HEK293T (cell line): ENCODE data around the gene PLCH2.

ENCODE experiments used
- CTCF ChIA-PET: fragments of 350-600 bp; formaldehyde crosslinking; extraction: SDS; loops from one replicate; lab custom pipeline; 2021; ENCODE audit warnings: antibody characterized with exemption, inconsistent platforms; lab: Yijun Ruan, JAX
- POLR2A ChIA-PET: fragments of 350-600 bp; formaldehyde crosslinking; extraction: SDS; loops from one replicate; lab custom pipeline; 2020; ENCODE audit warnings: antibody characterized with exemption, inconsistent platforms; lab: Yijun Ruan, JAX
- DNase-seq: peaks from one replicate; pipeline ENCODE4 v3.0.0; 2012; ENCODE audit warnings: mixed read lengths; ENCODE audit errors: extremely low spot score
- ARNT ChIP-seq: fragments of 450-650 bp; IDR thresholded peaks from 2 replicates; pipeline ENCODE4 v1.6.1; 2017; ENCODE audit warnings: mild to moderate bottlenecking
- BHLHE40 ChIP-seq: fragments of 450-650 bp; IDR thresholded peaks from 2 replicates; pipeline ENCODE4 v1.6.1; 2016; ENCODE audit warnings: mild to moderate bottlenecking, moderate library complexity, borderline replicate concordance
- CTBP1 ChIP-seq: fragments of 450-650 bp; IDR thresholded peaks from 2 replicates; pipeline ENCODE4 v1.6.1; 2016; ENCODE audit warnings: borderline replicate concordance
- ELF4 ChIP-seq: fragments of 450-650 bp; IDR thresholded peaks from 2 replicates; pipeline ENCODE4 v1.6.1; 2017; ENCODE audit warnings: antibody characterized with exemption
- FOXA1 ChIP-seq: fragments of 450-650 bp; IDR thresholded peaks from 2 replicates; pipeline ENCODE4 v1.6.1; 2016; ENCODE audit warnings: mild to moderate bottlenecking
- FOXK2 ChIP-seq: fragments of 450-650 bp; IDR thresholded peaks from 2 replicates; pipeline ENCODE4 v1.6.1; 2016; ENCODE audit warnings: mild to moderate bottlenecking
- FOXM1 ChIP-seq: fragments of 450-650 bp; IDR thresholded peaks from 2 replicates; pipeline ENCODE4 v1.6.1; 2017; ENCODE audit warnings: mild to moderate bottlenecking, borderline replicate concordance
- HDGF ChIP-seq: fragments of 450-650 bp; IDR thresholded peaks from 2 replicates; pipeline ENCODE4 v1.6.1; 2017; ENCODE audit warnings: antibody characterized with exemption, borderline replicate concordance
- L3MBTL2 ChIP-seq: fragments of 450-650 bp; conservative IDR thresholded peaks from 2 replicates; pipeline ENCODE4 v1.6.1; 2016; ENCODE audit warnings: mild to moderate bottlenecking
- LEF1 ChIP-seq: fragments of 450-650 bp; IDR thresholded peaks from 2 replicates; pipeline ENCODE4 v1.6.1; 2017; ENCODE audit warnings: mild to moderate bottlenecking, borderline replicate concordance
- NFRKB ChIP-seq: fragments of 450-650 bp; IDR thresholded peaks from 2 replicates; pipeline ENCODE4 v1.6.1; 2016; ENCODE audit warnings: mild to moderate bottlenecking, moderate library complexity
- PKNOX1 ChIP-seq: fragments of 450-650 bp; IDR thresholded peaks from 2 replicates; pipeline ENCODE4 v1.6.1; 2016
- SP1 ChIP-seq: fragments of 450-650 bp; IDR thresholded peaks from 2 replicates; pipeline ENCODE4 v1.6.1; 2017
- SUZ12 ChIP-seq: fragments of 450-650 bp; IDR thresholded peaks from 2 replicates; pipeline ENCODE4 v1.6.1; 2016; ENCODE audit warnings: mild to moderate bottlenecking
- TARDBP ChIP-seq: fragments of 450-650 bp; IDR thresholded peaks from 2 replicates; pipeline ENCODE4 v1.6.1; 2016
- ZNF384 ChIP-seq: fragments of 450-650 bp; IDR thresholded peaks from 2 replicates; pipeline ENCODE4 v1.6.1; 2016

The PLCH2 gene

GRCh38 chr1:2514863-2515762 lies 39.0 kb downstream of the PLCH2 start:
- CTCF ChIA-PET, result no interaction called here
- DNase-seq, result no peak
- TF ChIP-seq BHLHE40 (no peak), NFRKB (no peak), FOXA1 (no peak), ZNF384 (no peak), LEF1 (no peak), ARNT (no peak), PKNOX1 (no peak), CTBP1 (no peak), SP1 (no peak), TARDBP (no peak), FOXK2 (no peak), ELF4 (no peak), L3MBTL2 (no peak), HDGF (no peak), SUZ12 (no peak), FOXM1 (no peak)
- POLR2A ChIA-PET, result interaction anchor here (1.1 kb wide), 1 partner anchor 11 kb away, joined by 3 read pairs; the partner anchor contains the start of gene PANK4

- TF ChIP-seq ARNT (no peak), FOXK2 (no peak), NFRKB (no peak)
- ChIA-PET POLR2A (no interaction called here), CTCF (no interaction called here)
- DNase-seq, result no peak
These were observed 39.6 kb downstream of the PLCH2 start for GRCh38 chr1:2515763-2516080.

- ChIA-PET CTCF (no interaction called here), POLR2A (no interaction called here)
- TF ChIP-seq CTBP1 (no peak), LEF1 (no peak), SP1 (no peak), TARDBP (no peak), HDGF (no peak), FOXK2 (no peak), L3MBTL2 (no peak), FOXA1 (no peak), SUZ12 (no peak), NFRKB (no peak), ARNT (no peak)
- no peak for DNase-seq
These were observed 40.0 kb downstream of the PLCH2 start for GRCh38 chr1:2516124-2516523.

GRCh38 chr1:2516946-2517345 lies 40.9 kb downstream of the PLCH2 start:
- POLR2A ChIA-PET, result interaction anchor here (0.9 kb wide), 1 partner anchor 9 kb away, joined by 4 read pairs; the partner anchor contains the start of gene PANK4
- TF ChIP-seq PKNOX1, result no peak
- no peak for TF ChIP-seq ARNT
- no peak for TF ChIP-seq L3MBTL2
- no peak for TF ChIP-seq FOXM1
- no peak for DNase-seq
- CTCF ChIA-PET, result no interaction called here

GRCh38 chr1:2517966-2518365 lies 41.9 kb downstream of the PLCH2 start:
- POLR2A ChIA-PET, result no interaction called here
- CTCF ChIA-PET, result no interaction called here
- no peak for DNase-seq
- no peak for TF ChIP-seq HDGF
- no peak for TF ChIP-seq PKNOX1
- TF ChIP-seq NFRKB, result no peak
- no peak for TF ChIP-seq BHLHE40
- no peak for TF ChIP-seq ZNF384
- no peak for TF ChIP-seq SP1
- no peak for TF ChIP-seq CTBP1
- no peak for TF ChIP-seq L3MBTL2
- no peak for TF ChIP-seq ARNT
- TF ChIP-seq FOXM1, result no peak
- no peak for TF ChIP-seq ELF4
- no peak for TF ChIP-seq FOXA1
- no peak for TF ChIP-seq FOXK2
- TF ChIP-seq SUZ12, result no peak
- no peak for TF ChIP-seq TARDBP
- no peak for TF ChIP-seq LEF1

- TF ChIP-seq FOXM1 (no peak), HDGF (no peak), L3MBTL2 (no peak)
- DNase-seq, result no peak
- POLR2A ChIA-PET, result no interaction called here
- CTCF ChIA-PET, result interaction anchor here (1.3 kb wide), 1 partner anchor 29 kb away, joined by 3 read pairs; no protein-coding TSS in a partner anchor
These were observed 42.4 kb downstream of the PLCH2 start for GRCh38 chr1:2518528-2518927.
